HG03565 (cell line): ENCODE results near the gene NOL9.
"Not testable (repeated sequence)": the region's sequence is repeated elsewhere in the genome, so short reads cannot be mapped to it uniquely, and the experiment has no call there.

Experiments used
- ATAC-seq: cut with Tn5 transposase; IDR thresholded peaks from one replicate; pipeline ENCODE4 v1.9.1; 2021; ENCODE audit warnings: mild to moderate bottlenecking, moderate library complexity; ENCODE audit not compliant: unreplicated experiment

NOL9 gene

DNA sequence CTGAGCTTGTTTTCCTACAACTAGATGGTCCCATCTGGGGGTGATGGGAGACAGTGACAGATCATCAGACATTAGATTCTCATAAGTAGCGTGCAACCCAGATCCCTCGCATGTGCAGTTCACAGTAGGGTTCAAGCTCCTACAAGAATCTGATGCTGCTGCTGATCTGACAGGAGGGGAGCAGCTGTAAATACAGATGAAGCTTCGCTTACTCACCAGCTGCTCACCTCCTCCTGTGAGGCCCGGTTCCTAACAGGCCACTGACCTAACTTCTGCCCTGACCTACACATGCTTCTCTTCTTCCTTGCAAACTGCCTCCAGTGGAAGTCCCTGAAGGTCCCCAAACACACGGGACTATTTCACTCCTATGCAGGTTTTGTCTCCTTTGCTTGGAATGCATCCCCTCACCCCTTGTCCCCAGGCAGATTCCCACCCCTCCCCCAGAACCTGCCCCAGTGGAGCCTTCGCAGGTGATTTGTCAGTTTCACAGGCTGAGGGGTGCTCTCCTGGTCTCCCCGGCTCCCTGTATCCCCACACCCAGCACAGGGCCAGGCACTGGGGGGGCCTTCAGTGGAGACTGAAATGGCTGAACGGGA is 19.8 kb upstream of the NOL9 start:
- no peak for ATAC-seq

GRCh38 chr1:6572653-6573383 is 18.5 kb upstream of the NOL9 start:
- no peak for ATAC-seq

GRCh38 chr1:6570987-6571386 is 16.7 kb upstream of the NOL9 start:
- ATAC-seq, result no peak

DNA sequence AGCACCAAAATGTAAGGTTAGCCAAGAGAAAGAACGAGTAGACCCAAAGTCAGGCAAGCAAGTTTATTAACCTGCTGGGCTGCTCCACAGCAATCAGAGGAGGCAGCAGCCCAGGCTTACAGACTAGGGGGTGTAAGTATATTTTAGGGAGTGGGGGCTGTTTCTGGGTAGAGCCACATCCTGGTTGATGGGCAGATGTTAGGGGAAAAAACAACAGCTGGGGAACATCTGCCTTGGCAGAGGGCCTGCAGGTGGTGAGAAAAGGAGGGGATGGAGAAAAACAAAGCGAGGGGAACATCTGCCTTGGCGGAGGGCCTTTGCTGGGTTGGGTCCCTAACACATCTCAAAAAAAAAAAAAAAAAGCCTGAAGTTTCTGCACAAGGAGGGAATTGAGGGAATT is 15.8 kb upstream of the NOL9 start:
- ATAC-seq, result no peak

DNA sequence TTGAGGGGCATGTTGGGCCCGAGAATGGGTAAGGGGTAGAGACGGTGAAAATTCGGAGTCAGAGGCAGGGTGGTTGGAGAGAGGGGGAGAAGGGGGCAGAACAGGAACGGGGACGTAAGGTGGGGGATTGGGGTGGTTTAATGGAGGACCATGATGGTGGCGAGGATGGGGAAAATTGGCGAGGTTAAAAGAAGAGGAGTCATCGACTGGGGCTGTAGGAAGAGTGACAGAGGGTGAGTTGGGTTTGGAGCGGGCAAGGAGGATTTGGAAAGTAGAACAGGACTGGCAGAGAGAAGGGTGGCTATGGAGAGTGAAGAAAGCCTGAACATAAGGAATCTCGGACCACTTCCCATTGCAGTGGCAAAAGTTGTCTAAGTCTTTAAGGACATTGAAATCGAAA is 14.7 kb upstream of the NOL9 start:
- no peak for ATAC-seq

DNA sequence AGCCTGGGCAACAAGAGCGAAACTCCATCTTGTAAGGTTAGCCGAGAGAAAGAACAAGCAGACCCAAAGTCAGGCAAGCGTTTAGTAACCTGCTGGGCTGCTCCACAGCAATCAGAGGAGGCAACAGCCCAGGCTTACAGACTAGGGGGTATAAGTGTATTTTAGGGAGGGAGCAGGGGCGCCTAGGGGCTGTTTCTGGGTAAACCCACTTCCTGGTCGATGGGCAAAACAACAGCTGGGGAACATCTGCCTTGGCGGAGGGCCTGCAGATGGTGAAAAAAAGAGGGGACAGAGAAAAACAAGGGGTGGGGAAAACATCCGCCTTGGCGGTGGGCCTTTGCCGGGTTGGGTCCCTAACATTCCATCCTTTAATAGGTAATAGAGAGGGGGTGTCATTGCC is 6.0 kb upstream of the NOL9 start:
- no peak for ATAC-seq

GRCh38 chr1:6559161-6559560 is 4.8 kb upstream of the NOL9 start:
- not testable (repeated sequence) for ATAC-seq

DNA sequence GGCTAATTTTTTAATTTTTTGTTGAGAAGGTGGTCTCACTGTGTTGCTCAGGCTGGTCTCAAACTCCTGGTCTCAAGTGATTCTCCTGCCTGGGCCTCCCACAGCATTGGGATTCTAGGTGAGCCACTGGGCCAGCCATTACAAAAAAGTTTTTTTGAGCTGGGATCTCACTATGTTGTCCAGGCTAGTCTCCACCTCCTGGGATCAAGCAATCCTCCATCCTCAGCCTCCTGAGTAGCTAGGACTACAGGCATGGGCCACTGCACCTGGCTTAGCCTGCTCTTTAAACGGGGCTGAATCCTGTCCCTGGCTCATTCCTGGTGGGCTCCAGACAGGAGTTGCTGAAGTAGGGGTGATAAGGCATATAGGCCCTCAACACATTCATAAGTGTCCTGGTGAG is 3.3 kb upstream of the NOL9 start:
- no peak for ATAC-seq

DNA sequence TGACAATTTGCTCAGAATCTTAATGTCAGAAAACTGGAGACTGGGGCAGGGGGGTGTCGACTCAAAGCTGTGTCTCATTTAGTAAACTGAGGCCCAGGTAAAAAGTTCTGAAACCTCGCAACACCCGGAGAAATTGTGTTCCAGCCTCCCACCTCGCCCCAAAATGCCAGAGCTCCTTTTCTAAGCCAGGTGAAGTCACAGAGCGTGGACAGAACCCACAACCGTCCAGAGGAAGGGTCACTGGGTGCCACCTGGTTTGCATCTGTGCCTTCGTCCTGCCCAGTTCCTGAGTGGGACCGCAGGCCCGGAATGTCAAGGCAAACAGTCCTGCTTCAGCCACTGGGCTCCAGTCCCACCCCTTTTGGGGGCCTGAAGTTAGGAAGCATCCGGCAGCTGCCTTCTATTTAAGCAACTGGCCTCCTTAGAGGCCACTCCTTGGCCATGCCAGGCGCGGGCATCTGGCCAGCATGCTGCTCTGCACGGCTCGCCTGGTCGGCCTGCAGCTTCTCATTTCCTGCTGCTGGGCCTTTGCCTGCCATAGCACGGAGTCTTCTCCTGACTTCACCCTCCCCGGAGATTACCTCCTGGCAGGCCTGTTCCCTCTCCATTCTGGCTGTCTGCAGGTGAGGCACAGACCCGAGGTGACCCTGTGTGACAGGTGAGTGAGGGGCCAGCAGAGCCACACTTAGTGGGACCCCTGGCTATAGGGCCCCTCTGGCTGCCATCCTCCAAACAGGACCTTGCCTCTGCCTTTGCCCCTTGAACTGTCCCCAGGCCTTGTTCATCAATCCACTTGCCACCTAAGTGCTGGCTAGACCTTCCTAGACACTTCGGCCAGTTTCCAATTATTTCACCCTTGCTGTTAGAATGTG is 830 bp upstream of the NOL9 start, which contains the start of gene TAS1R1:
Gene TAS1R1 (plus strand): TSS at position 401 of the 872 bp plus-strand sequence. CDS start 67 bp downstream, at position 468.
- ATAC-seq, result no peak

GRCh38 chr1:6547301-6547700 is 7.0 kb downstream of the NOL9 start:
- ATAC-seq, result no peak

- no peak for ATAC-seq
Observed at GRCh38 chr1:6546326-6546725, 8.0 kb downstream of the NOL9 start.

GRCh38 chr1:6545276-6546112 is 8.8 kb downstream of the NOL9 start:
- no peak for ATAC-seq

GRCh38 chr1:6544831-6545230 is 9.5 kb downstream of the NOL9 start:
- no peak for ATAC-seq

- ATAC-seq, result no peak
Observed at GRCh38 chr1:6538956-6539355, 15.4 kb downstream of the NOL9 start.

DNA sequence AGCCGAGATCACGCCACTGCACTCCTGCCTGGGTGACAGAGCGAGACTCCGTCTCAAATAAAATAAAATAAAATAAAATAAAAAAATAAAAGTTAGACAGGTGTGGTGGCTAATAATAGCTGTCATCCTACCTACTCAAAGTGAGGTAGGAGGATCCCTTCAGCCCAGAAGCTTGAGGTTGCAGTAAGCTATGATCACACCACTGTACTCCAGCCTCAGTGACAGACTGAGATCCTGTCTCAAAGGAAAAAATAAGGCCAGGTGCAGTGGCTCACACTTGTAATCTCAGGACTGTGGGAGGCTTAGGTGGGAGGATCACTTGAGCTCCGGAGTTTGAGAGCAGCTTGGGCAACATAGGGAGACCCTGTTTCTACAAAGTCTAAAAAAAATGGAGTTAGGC is 18.0 kb downstream of the NOL9 start:
- no peak for ATAC-seq

- no peak for ATAC-seq
Observed at GRCh38 chr1:6535214-6535613, 19.1 kb downstream of the NOL9 start.

DNA sequence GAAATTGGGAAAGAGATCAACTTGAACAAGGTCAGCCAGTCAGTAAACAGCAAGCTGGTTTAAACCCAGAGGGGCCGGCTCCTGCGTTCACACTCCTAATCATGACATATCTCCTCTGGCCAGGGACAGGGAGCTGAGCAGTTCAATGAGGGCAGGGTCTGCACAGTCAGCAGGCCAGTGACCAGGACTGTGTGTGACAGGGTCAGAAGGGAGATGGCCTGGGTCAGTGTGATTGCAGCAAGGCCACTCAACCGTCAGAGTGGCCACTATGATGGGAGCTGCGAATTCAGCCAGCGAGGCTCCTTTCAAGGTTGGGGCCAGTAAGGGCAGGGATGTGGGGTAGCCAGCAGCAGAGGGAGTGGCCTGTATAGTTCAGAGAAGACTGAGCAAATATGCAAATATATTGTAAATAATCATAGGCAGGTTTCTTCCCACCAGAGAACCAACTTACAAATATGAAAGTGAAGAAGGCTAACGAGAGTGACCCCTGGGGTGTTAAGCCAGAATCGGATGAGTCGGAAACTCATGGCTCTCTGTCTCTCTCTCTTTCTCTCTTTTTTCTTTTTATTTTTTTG is 20.0 kb downstream of the NOL9 start:
- no peak for ATAC-seq

- ATAC-seq, result no peak
Observed at GRCh38 chr1:6531996-6532395, 22.3 kb downstream of the NOL9 start.

- no peak for ATAC-seq
Observed at GRCh38 chr1:6530504-6531160, 23.7 kb downstream of the NOL9 start.

DNA sequence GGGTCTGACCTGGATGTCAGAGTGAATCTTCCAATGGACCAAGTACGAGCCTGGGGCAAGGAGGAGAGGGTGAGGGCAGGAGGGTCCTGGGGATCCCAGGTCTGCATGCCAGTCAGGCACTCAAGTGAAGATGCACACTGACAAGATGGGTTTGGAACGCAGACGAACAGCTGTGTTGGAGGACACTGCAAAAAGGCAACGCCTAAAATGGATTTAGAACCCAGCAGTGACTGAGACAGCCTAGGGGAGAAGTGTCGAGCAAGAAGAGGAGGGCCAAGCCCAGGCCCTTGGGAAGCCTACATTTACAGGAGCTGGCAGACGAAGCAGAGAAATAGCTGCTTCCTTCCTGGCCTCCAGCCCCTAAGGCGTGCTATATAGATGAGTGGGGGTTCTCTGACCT is 25.8 kb downstream of the NOL9 start:
- no peak for ATAC-seq
